H1 (cell line): Measurements from ENCODE around the gene PANX1. TPM values are rescaled to one million over a fixed set of nuclear protein-coding genes. Genes with fewer than 3 reads are reported as not detected.

Experiments used
- FOSL1 ChIP-seq: IDR thresholded peaks from 2 replicates; pipeline ENCODE4 v1.6.1; 2011; ENCODE audit warnings: mild to moderate bottlenecking, low read depth, low read length, moderate library complexity; ENCODE audit not compliant: insufficient read depth
- SRF ChIP-seq: IDR thresholded peaks from 2 replicates; pipeline ENCODE4 v1.6.1; 2011; ENCODE audit warnings: mild to moderate bottlenecking, low read depth, low read length, moderate library complexity
- TEAD4 ChIP-seq: IDR thresholded peaks from 2 replicates; pipeline ENCODE4 v1.6.1; 2012; ENCODE audit warnings: low read depth, low read length, inconsistent platforms, mixed read lengths
- polyA plus RNA-seq, 7 experiments: library from polyadenylated mRNA; depleted of rRNA in 3 of 7; stranded (reverse) in 5 of 7; unstranded in 2 of 7; fragments of >200 nt in 5 of 7; fragments of 200-250 nt in 2 of 7; gene quantifications; 1 replicate in 5 of 7; 2 replicates in 1 of 7; 4 replicates in 1 of 7; pipeline versions ENCODE4 v1.2.1 to v1.2.3, GENCODE V29; 2011 to 2013; ENCODE audit warnings: missing spikeins in 2 of 7, mixed read lengths in 2 of 7
- total RNA-seq: library from RNA; stranded (reverse); fragmentation: NEBNext Ultra II Directional; extraction: Animal tissue kit (Norgen Biotek cat#: 25700); gene quantifications from 2 replicates; pipeline ENCODE4 v1.2.1, GENCODE V29; 2021

Gene PANX1
- total and polyA plus RNA-seq, 2 of the 8 experiments (the other 6 are each of a cell fraction or from before 2014, with no cell fraction given): 15.9 to 35.2 TPM

DNA sequence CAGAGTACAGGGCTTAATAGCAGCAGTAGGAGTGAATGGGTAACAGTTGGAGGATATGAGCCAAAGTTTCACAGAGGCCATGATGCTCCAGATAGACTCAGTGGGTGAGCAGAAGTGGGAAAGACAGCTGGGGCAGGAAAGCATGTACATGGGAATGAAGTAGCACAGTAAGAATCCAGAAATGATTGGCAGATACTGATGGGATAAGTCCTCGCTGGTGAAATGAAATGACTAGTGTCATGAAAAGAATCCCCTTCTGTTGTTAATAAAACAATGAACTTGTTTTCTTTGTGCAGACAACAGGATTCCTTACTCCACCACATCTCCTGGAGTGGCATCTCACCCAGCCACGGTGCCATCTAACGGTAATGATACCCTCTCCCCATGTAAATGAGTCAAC, 17.4 kb upstream of the PANX1 start (continued):
- no peak for TF ChIP-seq SRF
- TF ChIP-seq TEAD4: no peak
- no peak for TF ChIP-seq FOSL1
